Transverse colon (tissue), 4 donors: ENCODE measurements around the gene JMJD1C.

Source experiments
- EP300 ChIP-seq: sonication (generic); formaldehyde crosslinking; IDR thresholded peaks from one replicate; pipeline ENCODE4 v1.6.1; 2017; ENCODE audit warnings: antibody characterized with exemption, low read depth
- POLR2A ChIP-seq: fragments of 450-650 bp; IDR thresholded peaks from one replicate; pipeline ENCODE4 v1.6.1; 2016; ENCODE audit warnings: antibody characterized with exemption, mild to moderate bottlenecking, moderate library complexity
- POLR2AphosphoS5 ChIP-seq, 3 donors: sonication (generic); formaldehyde crosslinking; IDR thresholded peaks; one replicate each; pipeline ENCODE4 v1.6.1; 2016; ENCODE audit warnings: antibody characterized with exemption in 3 of 3
- TF ChIP-seq, protein P1 (sequence below), 5 experiments: fragments of 200-600 bp in 3 of 5; fragments of 450-650 bp in 2 of 5; sonication (generic) in 3 of 5; IDR thresholded peaks; 1 replicate in 2 of 5; 2 replicates in 3 of 5; pipeline ENCODE4 v1.5.1; 2016 to 2017; ENCODE audit warnings: antibody characterized with exemption in 5 of 5, inconsistent platforms in 3 of 5, mild to moderate bottlenecking in 2 of 5, moderate library complexity in 1 of 5

DNA sequence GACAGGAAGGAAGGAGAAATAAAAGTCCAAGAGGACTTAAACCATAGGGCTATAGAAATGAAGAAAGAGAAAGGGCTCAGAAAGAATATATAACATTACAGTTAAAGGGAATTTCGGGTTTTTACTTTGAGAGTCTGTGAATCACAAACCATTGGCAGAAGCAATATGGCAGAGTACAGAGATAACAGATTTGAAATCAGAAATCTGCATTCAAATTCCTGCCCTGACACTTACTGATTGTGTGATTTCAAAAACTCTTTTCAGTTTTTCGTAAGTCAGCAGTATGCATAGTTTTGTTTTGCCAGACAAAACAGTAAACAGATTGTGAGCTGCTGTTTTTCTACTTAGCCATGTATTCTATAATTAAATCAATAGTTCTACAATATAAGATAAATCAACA is 8.2 kb downstream of the JMJD1C start:
- TF ChIP-seq, protein P1, sequence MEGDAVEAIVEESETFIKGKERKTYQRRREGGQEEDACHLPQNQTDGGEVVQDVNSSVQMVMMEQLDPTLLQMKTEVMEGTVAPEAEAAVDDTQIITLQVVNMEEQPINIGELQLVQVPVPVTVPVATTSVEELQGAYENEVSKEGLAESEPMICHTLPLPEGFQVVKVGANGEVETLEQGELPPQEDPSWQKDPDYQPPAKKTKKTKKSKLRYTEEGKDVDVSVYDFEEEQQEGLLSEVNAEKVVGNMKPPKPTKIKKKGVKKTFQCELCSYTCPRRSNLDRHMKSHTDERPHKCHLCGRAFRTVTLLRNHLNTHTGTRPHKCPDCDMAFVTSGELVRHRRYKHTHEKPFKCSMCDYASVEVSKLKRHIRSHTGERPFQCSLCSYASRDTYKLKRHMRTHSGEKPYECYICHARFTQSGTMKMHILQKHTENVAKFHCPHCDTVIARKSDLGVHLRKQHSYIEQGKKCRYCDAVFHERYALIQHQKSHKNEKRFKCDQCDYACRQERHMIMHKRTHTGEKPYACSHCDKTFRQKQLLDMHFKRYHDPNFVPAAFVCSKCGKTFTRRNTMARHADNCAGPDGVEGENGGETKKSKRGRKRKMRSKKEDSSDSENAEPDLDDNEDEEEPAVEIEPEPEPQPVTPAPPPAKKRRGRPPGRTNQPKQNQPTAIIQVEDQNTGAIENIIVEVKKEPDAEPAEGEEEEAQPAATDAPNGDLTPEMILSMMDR (IDR thresholded peaks at IDR 0.05) = no peak
- TF ChIP-seq EP300 = no peak
- TF ChIP-seq POLR2AphosphoS5 (IDR thresholded peaks at IDR 0.05) = no peak
- TF ChIP-seq POLR2A = no peak
